Measurements from ENCODE around the gene ZNF223.

Gene ZNF223

GRCh38 chr19:44071824-44072542, 20.1 kb downstream of the ZNF223 start, which contains the start of gene ZNF284:
ZNF284 (plus strand) TSS chr19:44072159; CDS start chr19:44076390, 4,231 bp downstream.
- DNase-seq (ENCODE audit: low spot score): peak; percentile 87
- no peak for TF ChIP-seq CTCF (IDR thresholded peaks at IDR 0.05; ENCODE audit: extremely low read depth, missing control alignments)

GRCh38 chr19:44072543-44073401, 20.9 kb downstream of the ZNF223 start:
- DNase-seq (ENCODE audit: low spot score): peak; percentile 18

DNA sequence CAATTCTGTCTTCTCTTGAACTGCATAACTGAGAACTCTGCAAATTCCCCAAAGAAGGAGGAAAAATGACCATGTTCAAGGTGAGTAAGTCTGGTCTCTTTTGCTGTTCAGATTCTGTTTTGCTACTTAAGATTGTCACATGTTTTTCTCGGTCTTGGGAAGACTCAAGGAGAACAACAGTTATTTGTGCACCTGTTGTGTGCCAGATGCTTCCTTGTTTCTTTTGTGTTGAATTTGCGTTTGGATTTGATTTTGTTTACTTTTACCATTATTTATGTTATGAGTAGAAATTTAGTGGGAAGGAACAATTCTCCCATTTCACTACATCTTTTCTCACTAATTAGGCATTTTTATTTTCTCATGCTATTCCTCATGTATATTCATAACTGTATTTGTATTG, 24.5 kb downstream of the ZNF223 start:
- no peak for DNase-seq (ENCODE audit: low spot score)
- no peak for TF ChIP-seq CTCF (IDR thresholded peaks at IDR 0.05; ENCODE audit: extremely low read depth, missing control alignments)

More at GRCh38 chr19:44072543-44073401, 20.9 kb downstream of the ZNF223 start:
- no peak for TF ChIP-seq CTCF (IDR thresholded peaks at IDR 0.05; ENCODE audit: extremely low read depth, missing control alignments)

GRCh38 chr19:44092108-44092507, 40.3 kb downstream of the ZNF223 start:
- TF ChIP-seq CTCF (IDR thresholded peaks at IDR 0.05; ENCODE audit: extremely low read depth, missing control alignments): no peak

GRCh38 chr19:44093931-44094765, 42.3 kb downstream of the ZNF223 start, which contains the start of gene ZNF224:
ZNF224 (plus strand) TSS chr19:44094361; CDS start chr19:44097874, 3,513 bp downstream.
- peak; percentile 82 for DNase-seq (ENCODE audit: low spot score)
- no peak for TF ChIP-seq CTCF (IDR thresholded peaks at IDR 0.05; ENCODE audit: extremely low read depth, missing control alignments)

More at GRCh38 chr19:44092108-44092507, 40.3 kb downstream of the ZNF223 start:
- no peak for DNase-seq (ENCODE audit: low spot score)

DNA sequence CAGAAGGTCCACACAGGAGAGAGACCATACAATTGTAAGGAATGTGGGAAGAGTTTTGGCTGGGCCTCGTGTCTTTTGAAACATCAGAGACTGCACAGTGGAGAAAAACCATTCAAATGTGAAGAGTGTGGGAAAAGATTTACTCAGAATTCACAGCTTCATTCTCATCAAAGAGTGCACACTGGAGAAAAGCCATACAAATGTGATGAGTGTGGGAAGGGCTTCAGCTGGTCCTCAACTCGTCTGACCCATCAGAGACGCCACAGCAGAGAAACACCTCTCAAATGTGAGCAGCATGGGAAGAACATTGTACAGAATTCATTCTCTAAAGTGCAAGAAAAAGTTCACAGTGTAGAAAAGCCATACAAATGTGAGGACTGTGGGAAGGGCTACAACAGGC, 55.9 kb downstream of the ZNF223 start:
- DNase-seq (ENCODE audit: low spot score): no peak
- no peak for TF ChIP-seq CTCF (IDR thresholded peaks at IDR 0.05; ENCODE audit: extremely low read depth, missing control alignments)
